ENCODE results near the gene GNG14.

GRCh38 chr19:12730064-12730463, 42.3 kb downstream of the GNG14 start:
- TF ChIP-seq CTCF (conservative IDR thresholded peaks at IDR 0.05 in 1 of 2, IDR thresholded peaks at IDR 0.05 in 1 of 2; ENCODE audit: low read depth in 1 of 2, low read length in 2 of 2) (no peak), EZH2 (IDR thresholded peaks at IDR 0.05; ENCODE audit: low read length, missing control alignments) (no peak)

All from fibroblast of lung (primary cell).